ENCODE data around the gene PIK3CD.
"Not testable (repeated sequence)": the region's sequence is repeated elsewhere in the genome, so short reads cannot be mapped to it uniquely, and the experiment has no call there.

The PIK3CD gene

GRCh38 chr1:9689971-9690381 is 38.4 kb downstream of the PIK3CD start:
- DNase-seq, result no peak

GRCh38 chr1:9690440-9691107 is 39.0 kb downstream of the PIK3CD start:
- no peak for DNase-seq

- DNase-seq, result no peak
Measured at GRCh38 chr1:9691108-9691445, 39.5 kb downstream of the PIK3CD start.

- no peak for DNase-seq
Measured at GRCh38 chr1:9691691-9692090, 40.2 kb downstream of the PIK3CD start.

DNA sequence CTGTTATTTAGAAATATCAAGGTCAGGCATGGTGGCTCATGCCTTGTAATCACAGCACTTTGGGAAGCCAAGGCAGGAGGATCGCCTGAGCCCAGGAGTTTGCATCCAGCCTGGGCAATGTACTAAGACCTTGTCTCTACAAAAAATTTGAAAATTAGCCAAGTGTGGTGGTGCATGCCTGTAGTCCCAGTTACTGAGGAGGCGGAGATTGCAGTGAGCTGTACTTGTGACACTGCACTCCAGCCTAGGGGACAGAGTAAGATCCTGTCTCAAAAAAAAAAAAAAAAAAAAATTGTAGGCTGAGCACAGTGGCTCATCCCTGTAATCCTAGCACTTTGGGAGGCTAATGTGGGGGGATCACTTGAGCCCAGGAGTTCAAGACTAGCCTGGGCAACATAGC is 45.3 kb downstream of the PIK3CD start:
- no peak for DNase-seq

GRCh38 chr1:9699361-9699760 is 47.8 kb downstream of the PIK3CD start:
- DNase-seq, result no peak

- DNase-seq, result no peak
Measured at GRCh38 chr1:9700340-9700739, 48.8 kb downstream of the PIK3CD start.

DNA sequence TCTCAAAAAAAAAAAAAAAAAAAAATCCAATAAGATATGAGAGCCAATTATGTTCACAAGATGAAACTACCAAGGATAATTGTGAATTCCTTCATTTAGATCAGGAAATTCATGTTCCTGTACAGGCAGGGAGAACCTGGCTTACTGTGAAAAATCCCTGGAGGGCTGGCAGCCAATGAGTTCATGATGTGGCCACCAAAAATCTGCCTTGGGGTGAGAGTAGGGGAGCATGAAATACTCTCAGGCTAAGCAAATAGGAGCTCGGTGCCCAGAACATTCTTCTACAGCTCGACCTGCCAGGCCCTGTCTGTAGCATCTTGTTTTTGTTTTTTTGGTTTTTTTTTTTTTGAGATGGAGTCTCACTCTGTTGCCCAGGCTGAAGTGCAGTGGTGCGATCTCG is 50.1 kb downstream of the PIK3CD start:
- no peak for DNase-seq

DNA sequence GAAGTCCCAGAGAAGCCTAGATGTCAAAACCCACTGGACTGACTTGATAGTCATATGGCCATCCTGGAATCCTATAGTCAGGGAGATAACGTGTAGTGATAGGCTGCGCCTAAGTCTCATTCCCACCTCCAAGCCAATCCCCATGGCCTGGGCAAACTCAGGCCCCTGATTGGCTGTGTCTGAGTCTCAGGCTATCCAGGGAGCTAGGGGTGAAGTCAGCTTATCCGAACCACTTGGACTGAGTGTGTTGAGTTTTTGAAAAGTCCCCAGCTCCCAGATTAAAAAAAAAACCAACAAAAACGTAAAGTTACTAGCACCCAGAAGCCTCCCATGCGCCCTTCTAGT is 51.6 kb downstream of the PIK3CD start:
- no peak for DNase-seq

DNA sequence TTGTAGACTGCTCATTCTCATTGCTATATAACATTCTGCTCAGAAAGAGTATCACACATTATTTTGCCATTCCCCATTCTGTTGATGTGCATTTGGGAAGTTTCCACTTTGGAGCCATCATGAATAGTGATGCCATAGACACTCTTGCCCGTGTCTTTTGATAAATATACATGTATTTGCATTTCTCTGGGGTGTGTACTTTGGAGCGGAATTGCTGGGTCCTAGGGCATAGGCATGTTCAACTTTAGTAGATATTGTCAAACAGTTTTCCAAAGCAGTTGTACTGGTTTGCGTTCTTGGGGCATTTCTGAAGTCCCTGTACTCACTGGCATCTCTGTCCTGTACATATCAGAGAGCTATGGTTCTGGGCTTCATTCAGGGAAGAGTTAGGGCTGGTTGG is 52.1 kb downstream of the PIK3CD start:
- no peak for DNase-seq

GRCh38 chr1:9705337-9706093 is 54.0 kb downstream of the PIK3CD start:
- no peak for DNase-seq

DNA sequence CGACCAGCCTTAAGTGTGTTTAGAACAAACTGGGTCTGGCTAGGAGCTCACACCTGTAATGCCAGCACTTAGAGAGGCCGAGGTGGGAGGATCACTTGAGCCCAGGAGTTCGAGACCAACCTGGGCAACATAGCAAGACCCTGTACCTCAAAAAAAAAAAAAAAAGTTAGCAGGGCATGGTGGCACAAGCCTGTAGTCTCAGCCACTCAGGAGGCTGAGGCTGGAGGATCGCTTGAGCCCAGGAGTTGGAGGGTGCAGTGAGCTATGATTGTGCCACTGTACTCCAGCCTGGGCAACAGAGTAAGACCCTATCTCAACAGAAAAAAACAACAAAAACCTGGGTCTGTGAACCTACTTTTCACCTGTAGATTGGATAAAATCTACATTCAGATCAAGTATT is 54.6 kb downstream of the PIK3CD start:
- DNase-seq, result no peak

GRCh38 chr1:9710037-9710436 is 58.5 kb downstream of the PIK3CD start:
- DNase-seq, result no peak

DNA sequence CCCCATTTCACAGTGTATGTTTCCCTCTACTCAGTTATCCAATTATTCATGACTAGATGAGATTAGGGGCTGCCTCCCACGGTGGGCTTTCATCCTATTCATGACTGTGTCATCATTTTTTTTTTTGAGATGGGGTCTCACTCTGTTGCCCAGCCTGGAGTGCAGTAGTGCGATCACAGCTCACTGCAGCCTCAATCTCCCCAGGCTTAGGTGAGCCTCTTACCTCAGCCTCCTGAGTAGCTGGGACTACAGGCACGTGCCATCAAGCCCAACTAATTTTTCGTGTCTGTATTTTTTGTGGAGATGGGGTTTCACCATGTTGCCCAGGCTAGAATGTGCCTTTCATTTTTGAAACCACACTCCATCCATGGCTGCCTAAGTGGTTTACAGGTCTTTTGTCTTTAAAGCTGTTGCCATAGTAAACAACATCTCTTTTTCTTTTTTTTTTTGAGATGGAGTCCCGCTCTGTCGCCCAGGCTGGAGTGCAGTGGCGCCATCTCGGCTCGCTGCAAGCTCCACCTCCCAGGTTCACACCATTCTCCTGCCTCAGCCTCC is 60.0 kb downstream of the PIK3CD start:
- no peak for DNase-seq

DNA sequence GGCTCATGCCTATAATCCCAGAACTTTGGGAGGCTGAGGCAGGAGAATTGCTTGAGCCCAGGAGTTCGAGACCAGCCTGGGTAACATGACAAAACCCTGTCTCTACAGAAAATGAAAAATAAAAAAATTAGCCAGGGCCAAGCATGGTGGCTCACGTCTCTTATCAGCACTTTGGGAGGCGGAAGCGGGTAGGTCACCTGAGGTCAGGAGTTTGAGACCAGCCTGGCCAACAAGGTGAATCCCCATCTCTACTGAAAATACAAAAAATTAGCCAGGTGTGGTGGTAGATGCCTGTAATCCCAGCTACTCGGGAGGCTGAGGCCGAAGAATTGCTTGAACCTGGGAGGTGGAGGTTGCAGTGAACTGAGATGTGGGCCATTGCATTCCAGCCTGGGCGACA is 61.2 kb downstream of the PIK3CD start:
- not testable (repeated sequence) for DNase-seq

DNA sequence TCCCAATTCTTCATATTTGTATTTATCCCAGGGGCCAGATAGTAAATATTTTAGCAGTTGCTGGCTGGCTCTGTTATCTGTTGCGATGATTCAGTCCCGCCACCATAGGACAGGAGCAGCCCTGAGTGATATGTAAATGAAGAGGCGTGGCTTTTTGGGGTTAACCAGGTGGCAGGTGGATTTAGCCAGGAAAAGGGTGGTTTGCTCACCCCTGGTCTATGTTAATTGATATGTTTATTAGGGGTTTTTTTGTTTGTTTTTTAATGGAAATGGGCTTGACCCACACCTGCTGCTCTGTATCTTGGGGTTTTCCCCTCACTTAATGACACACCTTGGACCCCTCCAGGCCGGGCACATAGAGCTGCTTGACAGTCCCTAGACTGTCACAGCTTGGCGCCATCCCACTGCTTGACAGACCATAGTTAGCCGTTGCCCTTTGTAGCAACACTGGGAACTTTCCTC is 62.8 kb downstream of the PIK3CD start:
- peak; percentile 35 to 47 for DNase-seq

GRCh38 chr1:9715536-9716226 is 64.2 kb downstream of the PIK3CD start:
- DNase-seq, result peak; percentile 30 to 40

GRCh38 chr1:9716404-9717192 is 65.1 kb downstream of the PIK3CD start:
- no peak for DNase-seq

DNA sequence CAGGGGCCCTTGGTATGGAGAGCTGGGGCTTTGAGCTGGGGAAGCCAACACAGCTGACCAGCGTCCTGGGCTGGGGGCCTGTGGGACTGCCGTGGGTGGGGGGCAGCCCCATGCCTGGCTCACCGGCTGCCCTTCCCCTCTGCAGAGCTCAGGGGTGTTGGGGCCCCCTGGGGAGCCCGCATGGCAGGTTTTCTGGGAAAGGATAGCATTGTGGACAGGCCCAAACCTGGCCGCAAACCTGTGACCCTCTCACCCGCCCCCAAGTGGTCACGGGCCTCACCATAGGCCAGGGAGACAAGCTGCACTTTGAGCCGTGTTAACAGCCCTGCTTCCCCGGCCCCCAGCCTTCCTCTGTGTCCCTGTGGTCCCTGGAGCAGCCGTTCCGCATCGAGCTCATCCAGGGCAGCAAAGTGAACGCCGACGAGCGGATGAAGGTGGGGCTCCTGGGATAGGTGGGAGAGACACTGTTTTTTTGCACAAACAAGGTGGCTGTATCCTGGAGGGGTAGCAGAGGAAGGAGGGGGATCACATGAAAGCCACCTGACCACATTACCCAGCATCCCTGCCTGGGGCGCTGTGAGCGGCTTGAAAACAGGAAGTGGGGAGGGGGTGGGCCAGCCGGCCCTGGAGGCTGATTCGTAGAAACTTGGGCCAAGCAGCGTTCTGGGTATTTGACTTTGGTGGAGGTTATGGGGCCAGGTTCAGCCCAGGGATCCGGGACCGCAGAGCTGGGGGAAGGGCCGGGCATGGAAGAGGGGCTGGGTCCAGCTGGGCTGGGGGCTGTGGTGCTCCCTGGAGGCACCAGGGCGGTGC is 65.9 kb downstream of the PIK3CD start:
- peak; percentile 67 to 70 for DNase-seq

DNA sequence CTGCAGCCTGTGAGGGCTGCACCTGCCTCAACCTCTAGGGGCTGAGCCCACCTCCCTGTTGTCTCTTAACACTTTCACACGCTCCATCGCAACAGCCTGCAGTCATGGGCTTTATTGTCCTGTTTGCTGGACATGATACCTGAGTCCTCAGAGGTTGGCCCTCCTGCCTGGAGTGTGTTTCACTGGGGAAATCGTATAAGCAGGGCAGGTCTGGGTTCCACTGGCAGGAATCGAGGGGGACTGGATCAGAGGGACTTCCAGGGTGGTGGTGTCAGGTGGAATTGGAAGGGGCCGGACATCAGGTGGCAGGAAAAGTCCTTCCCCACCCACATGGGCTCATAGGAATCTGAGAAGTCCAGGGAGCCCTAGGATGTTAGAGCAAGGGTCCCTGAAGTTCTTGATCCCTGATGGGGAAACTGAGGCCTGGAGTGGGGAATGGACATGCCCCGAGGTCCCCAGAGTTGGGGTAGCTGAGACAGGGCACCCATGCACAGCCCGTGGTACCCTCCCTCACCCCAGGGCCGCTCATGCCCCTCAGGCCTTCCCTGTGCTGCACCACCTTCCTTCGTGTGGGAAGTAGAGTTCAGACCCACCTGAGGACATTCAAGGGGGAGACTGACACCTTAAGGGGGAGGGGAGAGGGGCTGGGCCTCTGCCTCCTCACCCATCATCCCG is 66.6 kb downstream of the PIK3CD start:
- no peak for DNase-seq

DNA sequence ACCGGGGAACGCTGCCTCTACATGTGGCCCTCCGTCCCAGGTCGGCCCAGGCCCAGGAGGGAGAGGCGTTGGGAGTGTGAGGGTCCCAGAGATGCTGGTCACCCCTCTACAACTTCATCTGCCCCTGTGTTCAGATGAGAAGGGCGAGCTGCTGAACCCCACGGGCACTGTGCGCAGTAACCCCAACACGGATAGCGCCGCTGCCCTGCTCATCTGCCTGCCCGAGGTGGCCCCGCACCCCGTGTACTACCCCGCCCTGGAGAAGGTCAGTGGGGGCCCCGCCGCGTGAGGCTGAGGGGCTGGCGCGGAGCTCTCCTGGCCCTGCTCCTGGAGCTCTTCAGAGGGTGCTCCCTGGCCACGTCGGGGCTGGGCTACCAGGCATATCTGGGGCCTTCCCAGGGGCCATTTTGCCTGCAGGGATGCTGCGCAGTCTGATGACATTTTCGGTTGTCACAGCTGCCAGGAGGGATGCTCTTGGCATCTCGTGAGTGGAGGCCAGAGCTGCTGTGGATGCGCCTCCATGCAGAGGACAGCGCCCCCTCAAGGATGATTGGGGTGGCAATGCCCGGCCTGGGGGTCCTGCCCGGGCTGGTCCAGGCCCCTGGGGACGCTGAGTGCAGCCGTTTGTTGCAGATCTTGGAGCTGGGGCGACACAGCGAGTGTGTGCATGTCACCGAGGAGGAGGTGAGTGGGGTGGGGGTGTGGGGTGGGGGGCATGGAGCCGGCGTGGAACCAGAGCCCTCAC is 68.6 kb downstream of the PIK3CD start:
- DNase-seq, result no peak
